B cell (primary cell): Measurements from ENCODE around the gene CISH. TPM values are rescaled to one million over a fixed set of nuclear protein-coding genes. Genes with fewer than 3 reads are reported as not detected.
A peak's percentile ranks its signal among the peaks of the same experiment; 100 is the strongest.

ENCODE experiments used
- ATAC-seq: fragments of 200-7000 bp; cut with Tn5 transposase; one replicate; pipeline ENCODE4 v1.10.0; 2021; ENCODE audit warnings: low read depth, mild to moderate bottlenecking, moderate number of reproducible peaks, moderate library complexity
- CTCF ChIA-PET: fragments of 350-600 bp; sonication (Branson Sonifier 250); formaldehyde crosslinking; loops from one replicate; lab custom pipeline; 2021; ENCODE audit warnings: antibody characterized with exemption, inconsistent platforms; lab: Charles Lee
- POLR2A ChIA-PET: fragments of 350-600 bp; sonication (Branson Sonifier 250); formaldehyde crosslinking; loops from one replicate; lab custom pipeline; 2021; ENCODE audit warnings: antibody characterized with exemption; lab: Charles Lee
- DNase-seq: peaks from one replicate; pipeline ENCODE4 v3.0.0; 2013
- H2AFZ ChIP-seq: 2 replicates; pipeline ENCODE4 v1.6.1; 2012; ENCODE audit warnings: mild to moderate bottlenecking, low read depth, low read length; ENCODE audit not compliant: insufficient read depth, poor library complexity, severe bottlenecking
- H3K27ac ChIP-seq, 2 donors: 1 replicate in 1 of 2; 2 replicates in 1 of 2; pipeline ENCODE4 v1.5.1; 2012 to 2013; ENCODE audit warnings: low read length in 2 of 2, mild to moderate bottlenecking in 2 of 2, moderate library complexity in 1 of 2
- H3K27me3 ChIP-seq, 4 experiments: fragments of 200-600 bp in 1 of 4; sonication (generic) in 1 of 4; replicated peaks in 1 of 4; 1 replicate in 2 of 4; 2 replicates in 2 of 4; pipeline versions ENCODE4 v1.6.1 to v1.7.0; 2013 to 2016; ENCODE audit warnings: low read length in 3 of 4, mild to moderate bottlenecking in 2 of 4, mixed read lengths in 1 of 4, moderate library complexity in 1 of 4; ENCODE audit not compliant: insufficient read depth in 4 of 4, control insufficient read depth in 3 of 4; ENCODE audit errors: control extremely low read depth in 1 of 4
- H3K36me3 ChIP-seq, 2 experiments: replicated peaks in 1 of 2; 1 replicate in 1 of 2; 2 replicates in 1 of 2; pipeline versions ENCODE4 v1.6.1 to v1.7.1; 2013; ENCODE audit warnings: low read length in 1 of 2; ENCODE audit not compliant: insufficient read depth in 2 of 2, control insufficient read depth in 1 of 2; ENCODE audit errors: control extremely low read depth in 1 of 2, extremely low read depth in 1 of 2
- H3K4me1 ChIP-seq, 2 donors: fragments of 200-600 bp in 1 of 2; sonication (generic) in 1 of 2; 1 replicate in 1 of 2; 2 replicates in 1 of 2; pipeline versions ENCODE4 v1.5.1 to v1.6.1; 2013 to 2017; ENCODE audit warnings: low read length in 2 of 2; ENCODE audit not compliant: control insufficient read depth in 2 of 2, insufficient read depth in 2 of 2
- H3K4me2 ChIP-seq: replicated peaks from 2 replicates; pipeline ENCODE3; 2012; ENCODE audit warnings: mild to moderate bottlenecking, low read depth, low read length; ENCODE audit not compliant: poor library complexity, severe bottlenecking
- H3K4me3 ChIP-seq, 5 experiments: fragments of 200-600 bp in 1 of 5; sonication (generic) in 1 of 5; 1 replicate in 3 of 5; 2 replicates in 2 of 5; pipeline versions ENCODE4 v1.5.1 to v1.7.0; 2011 to 2016; ENCODE audit warnings: low read length in 4 of 5, mild to moderate bottlenecking in 4 of 5, low read depth in 2 of 5, control low read depth in 1 of 5, moderate library complexity in 1 of 5; ENCODE audit not compliant: insufficient read depth in 1 of 5; ENCODE audit errors: control extremely low read depth in 1 of 5, extremely low read depth in 1 of 5
- H3K79me2 ChIP-seq: fragments of 200-600 bp; sonication (generic); one replicate; pipeline ENCODE4 v1.6.0; 2016; ENCODE audit warnings: low read length; ENCODE audit not compliant: control insufficient read depth, insufficient read depth
- H3K9ac ChIP-seq: fragments of 200-600 bp; sonication (generic); 2 replicates; pipeline ENCODE4 v1.6.1; 2017; ENCODE audit warnings: mild to moderate bottlenecking, low read length, moderate library complexity
- H3K9me3 ChIP-seq, 3 donors: one replicate each; pipeline versions ENCODE4 v1.6.1 to v1.7.1; 2013; ENCODE audit warnings: low read length in 2 of 3; ENCODE audit not compliant: control insufficient read depth in 2 of 3, insufficient read depth in 1 of 3; ENCODE audit errors: control extremely low read depth in 1 of 3
- H4K20me1 ChIP-seq: 2 replicates; pipeline ENCODE4 v1.6.0; 2012; ENCODE audit warnings: mild to moderate bottlenecking, low read length; ENCODE audit not compliant: insufficient read depth, control insufficient read depth, poor library complexity, severe bottlenecking
- H3K27ac Mint-ChIP-seq: one replicate; pipeline ENCODE4 v1.8.0; 2021; ENCODE audit warnings: mixed read lengths
- H3K27me3 Mint-ChIP-seq: one replicate; pipeline ENCODE4 v1.8.0; 2021; ENCODE audit warnings: mixed read lengths
- H3K4me1 Mint-ChIP-seq: one replicate; pipeline ENCODE4 v1.8.0; 2021; ENCODE audit warnings: mixed read lengths
- H3K4me3 Mint-ChIP-seq: one replicate; pipeline ENCODE4 v1.8.0; 2021; ENCODE audit warnings: mixed read lengths
- H3K9me3 Mint-ChIP-seq: one replicate; pipeline ENCODE4 v1.8.0; 2022; ENCODE audit warnings: mixed read lengths; ENCODE audit not compliant: insufficient read depth
- CTCF ChIP-seq: fragments of 200-600 bp; IDR thresholded peaks from one replicate; pipeline ENCODE4 v1.8.0; 2022; ENCODE audit warnings: antibody characterized with exemption, mild to moderate bottlenecking
- EZH2 ChIP-seq: IDR thresholded peaks from 2 replicates; pipeline ENCODE4 v1.6.1; 2012; ENCODE audit warnings: borderline replicate concordance, low read depth, mild to moderate bottlenecking, moderate library complexity, low read length; ENCODE audit not compliant: insufficient read depth, poor library complexity, severe bottlenecking
- WGBS: methylation state at CpG from one replicate; pipeline ENCODE4 v1.1.5; 2013; ENCODE audit warnings: missing lambda C conversion rate; ENCODE audit not compliant: insufficient coverage; 5-methylcytosine and 5-hydroxymethylcytosine counted together
- intact Hi-C: fragments of 100-400 bp; cut with micrococcal nuclease; formaldehyde crosslinking; loops from one replicate; pipeline ENCODE4 v1.10.0; 2022
- polyA plus RNA-seq: library from polyadenylated mRNA; depleted of rRNA; stranded (reverse); fragments of >200 nt; gene quantifications from 2 replicates; pipeline ENCODE4 v1.2.3, GENCODE V29; 2012
- total RNA-seq, 2 donors: library from RNA; stranded (reverse); fragments of 120-200 nt in 1 of 2; gene quantifications; 1 replicate in 1 of 2; 2 replicates in 1 of 2; pipeline versions ENCODE4 v1.2.3 to v1.2.4, GENCODE V29; 2013 to 2022

The CISH gene
- total and polyA plus RNA-seq, 2 donors (not counting 1 experiment from before 2014, with no cell fraction given) = 2.3 to 3.5 TPM

GRCh38 chr3:50617096-50617791 is 5.7 kb upstream of the CISH start, which contains the start of gene MAPKAPK3:
MAPKAPK3 (plus strand) TSS chr3:50617151; CDS start chr3:50617566, 415 bp downstream.
- TF ChIP-seq EZH2 = no peak
- no peak for TF ChIP-seq CTCF
- Mint-ChIP-seq H3K9me3 (no peaks in the 10 kb centered on the region), H3K4me1 (peaks cover 51% of the 10 kb centered on the region), H3K4me3 (peak within 1 kb of the TSS; percentile 86), H3K27me3 (no peaks in the 10 kb centered on the region), H3K27ac (peak within 1 kb of the TSS; percentile 92)
- no peaks in the 10 kb centered on the region for H4K20me1 ChIP-seq
- peaks cover 19% of the 10 kb centered on the region for H3K79me2 ChIP-seq
- peaks cover 0 to 3% of the 10 kb centered on the region in 2 experiments for H3K36me3 ChIP-seq
- peak within 1 kb of the TSS; percentile 70 to 83 for H3K27ac ChIP-seq
- ATAC-seq = peak; percentile 15
- H3K4me2 ChIP-seq = peak within 1 kb of the TSS; percentile 96
- H3K27me3 ChIP-seq = no peaks in the 10 kb centered on the region
- under 1% methylated on average over 48 of the region's 58 CpGs for WGBS
- CTCF ChIA-PET = interaction anchor here (0.6 to 17.6 kb wide), 16 partner anchors 11 to 1182 kb away, joined by 3 to 541 read pairs (median 14); partner anchors contain the start of genes C3orf18, DCAF1, HEMK1 and MANF
- peaks cover 30 to 48% of the 10 kb centered on the region in 2 donors for H3K4me1 ChIP-seq
- POLR2A ChIA-PET = interaction anchor here (0.7 to 2.3 kb wide), 3 partner anchors 10 to 48 kb away, joined by 3 to 25 read pairs (median 4); partner anchors contain the start of gene HEMK1
- no peaks in the 10 kb centered on the region for H3K9me3 ChIP-seq
- peak within 1 kb of the TSS; percentile 81 for H3K9ac ChIP-seq
- peak within 1 kb of the TSS; percentile 78 to 93 (median 86) for H3K4me3 ChIP-seq
- H2AFZ ChIP-seq = peak within 1 kb of the TSS; percentile 93
- intact Hi-C loops = loop anchor here (1.0 to 10.0 kb wide), 2 partner anchors 252 to 1178 kb away; no protein-coding TSS in a partner anchor
- DNase-seq = no peak

GRCh38 chr3:50616770-50617095 is 5.2 kb upstream of the CISH start:
- Histone ChIP-seq H2AFZ (peak overlapping the region; percentile 93), H3K9me3 (no peaks in the 10 kb centered on the region), H3K9ac (peak overlapping the region; percentile 76), H4K20me1 (no peaks in the 10 kb centered on the region), H3K4me3 (peak overlapping the region; percentile 78 to 93 (median 86)), H3K4me1 (peaks cover 31 to 51% of the 10 kb centered on the region in 2 donors), H3K4me2 (peak overlapping the region; percentile 94), H3K79me2 (peaks cover 19% of the 10 kb centered on the region), H3K27me3 (no peaks in the 10 kb centered on the region), H3K27ac (peak overlapping the region; percentile 30 to 66), H3K36me3 (peaks cover 0 to 3% of the 10 kb centered on the region in 2 experiments)
- peak; percentile 96 for DNase-seq
- ChIA-PET POLR2A (interaction anchor here (0.7 to 2.3 kb wide), 2 partner anchors 11 to 47 kb away, joined by 4 to 25 read pairs; partner anchors contain the start of gene HEMK1), CTCF (interaction anchor here (0.5 to 17.6 kb wide), 24 partner anchors 8 to 1183 kb away, joined by 3 to 541 read pairs (median 6); partner anchors contain the start of genes C3orf18, DCAF1, HEMK1 and MANF)
- peak overlapping the region; percentile 90 for H3K27ac Mint-ChIP-seq
- H3K9me3 Mint-ChIP-seq = no peaks in the 10 kb centered on the region
- no peak for TF ChIP-seq EZH2
- no peak for TF ChIP-seq CTCF
- peak overlapping the region; percentile 86 for H3K4me3 Mint-ChIP-seq
- peaks cover 56% of the 10 kb centered on the region for H3K4me1 Mint-ChIP-seq
- 1% methylated on average over 11 of the region's 22 CpGs for WGBS
- intact Hi-C loops = loop anchor here (1.0 to 10.0 kb wide), 8 partner anchors 47 to 1178 kb away; partner anchors contain the start of genes HEMK1, MANF and TEX264
- H3K27me3 Mint-ChIP-seq = no peaks in the 10 kb centered on the region
- peak; percentile 76 for ATAC-seq
